Measurements from ENCODE around the gene DNAH14.

Gene DNAH14

DNA sequence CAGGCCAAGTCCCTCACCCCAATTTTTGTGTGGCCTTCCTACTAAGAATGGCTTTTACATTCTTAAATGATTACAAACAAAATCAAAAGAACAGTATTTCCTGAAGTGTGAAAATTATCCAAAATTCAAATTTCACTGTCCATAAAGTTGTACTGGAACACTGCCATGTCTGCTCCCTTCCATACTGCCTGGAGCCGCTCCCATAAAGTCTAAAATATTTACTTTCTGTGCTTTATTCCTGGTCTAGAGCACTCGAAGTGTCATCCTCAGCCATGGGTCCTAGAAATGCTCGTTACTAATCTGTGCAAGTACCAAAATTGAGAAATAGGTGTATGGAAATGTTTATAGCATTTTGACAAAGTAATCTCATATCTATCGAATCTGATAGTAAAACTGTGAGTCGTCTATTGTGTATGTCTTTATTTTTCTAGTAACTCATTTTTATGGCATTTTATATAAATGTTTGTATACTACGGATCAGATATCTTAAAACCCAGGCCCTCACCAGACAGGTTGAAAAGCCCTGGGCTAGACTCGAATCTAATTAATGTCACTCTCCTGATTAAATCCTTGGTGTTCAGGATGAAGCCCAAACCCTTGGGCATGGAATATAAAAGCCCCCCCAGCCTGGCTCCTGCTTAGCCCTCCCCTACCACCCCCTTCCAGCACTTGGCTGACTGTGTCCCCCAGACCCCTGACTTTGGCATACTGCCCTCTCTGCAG, 493.5 kb downstream of the DNAH14 start:
- no CpG with 5 or more reads among the region's 7 CpGs for WGBS (ENCODE audit: extremely low coverage, insufficient coverage, low lambda C conversion rate)
- Histone ChIP-seq H2BK5ac (ENCODE audit: low read length) (no peak overlapping the region), H3K79me1 (ENCODE audit: low read length) (peaks cover 7% of the 10 kb centered on the region), H2AK5ac (ENCODE audit: low read length) (no peak overlapping the region), H3K27ac (ENCODE audit: low read depth, low read length) (no peak overlapping the region), H3K4me1 (ENCODE audit: control insufficient read depth, low read depth, low read length) (peaks cover 24% of the 10 kb centered on the region), H3K18ac (ENCODE audit: low read length) (no peak overlapping the region), H3K9ac (ENCODE audit: low read length) (peak overlapping the region; percentile 26), H2BK120ac (ENCODE audit: low read depth, low read length) (no peak overlapping the region), H3K4ac (ENCODE audit: low read depth, low read length) (no peak overlapping the region), H3K4me3 (ENCODE audit: low read length) (no peak overlapping the region), H3K27me3 (ENCODE audit: insufficient read depth, low read length, poor library complexity) (no peaks in the 10 kb centered on the region), H3K56ac (ENCODE audit: low read length) (peak overlapping the region; percentile 66), H4K5ac (ENCODE audit: low read length) (no peak overlapping the region), H3K23ac (ENCODE audit: low read length) (no peak overlapping the region), H2BK15ac (replicated peaks; ENCODE audit: low read depth) (no peak overlapping the region), H3K4me2 (ENCODE audit: low read length) (no peak overlapping the region), H4K8ac (ENCODE audit: low read depth, low read length) (no peak overlapping the region), H3K79me2 (ENCODE audit: control insufficient read depth, insufficient read depth, low read length) (peaks cover 53% of the 10 kb centered on the region), H3K36me3 (ENCODE audit: control insufficient read depth, insufficient read depth, low read length) (no peaks in the 10 kb centered on the region)
- no peak for DNase-seq

DNA sequence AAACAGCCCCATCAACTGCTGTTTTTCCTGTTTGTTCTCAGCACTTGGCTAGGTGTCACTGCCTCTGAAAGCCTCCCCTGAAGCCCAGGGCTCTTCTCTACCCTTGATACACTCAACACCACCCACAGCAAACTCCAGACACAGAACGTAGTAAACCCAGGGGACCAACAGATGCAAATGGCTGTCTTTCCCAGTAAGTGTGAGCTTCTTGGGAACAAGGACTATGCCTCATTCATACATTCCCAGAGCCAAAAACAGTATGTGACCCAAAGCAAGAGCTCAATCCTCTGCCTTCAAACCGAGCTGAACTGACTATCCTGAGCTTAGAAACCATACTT, 494.0 kb downstream of the DNAH14 start:
- Histone ChIP-seq H3K18ac (ENCODE audit: low read length) (no peak overlapping the region), H2BK120ac (ENCODE audit: low read depth, low read length) (no peak overlapping the region), H4K5ac (ENCODE audit: low read length) (no peak overlapping the region), H3K56ac (ENCODE audit: low read length) (peak overlapping the region; percentile 66), H2AK5ac (ENCODE audit: low read length) (no peak overlapping the region), H3K4me1 (ENCODE audit: control insufficient read depth, low read depth, low read length) (peaks cover 24% of the 10 kb centered on the region), H3K79me1 (ENCODE audit: low read length) (peaks cover 7% of the 10 kb centered on the region), H3K4me3 (ENCODE audit: low read length) (no peak overlapping the region), H2BK5ac (ENCODE audit: low read length) (peak overlapping the region; percentile 1), H3K27ac (ENCODE audit: low read depth, low read length) (no peak overlapping the region), H3K9ac (ENCODE audit: low read length) (peak overlapping the region; percentile 26), H2BK15ac (replicated peaks; ENCODE audit: low read depth) (no peak overlapping the region), H3K79me2 (ENCODE audit: control insufficient read depth, insufficient read depth, low read length) (peaks cover 53% of the 10 kb centered on the region), H3K23ac (ENCODE audit: low read length) (no peak overlapping the region), H3K4me2 (ENCODE audit: low read length) (no peak overlapping the region), H3K27me3 (ENCODE audit: insufficient read depth, low read length, poor library complexity) (no peaks in the 10 kb centered on the region), H4K8ac (ENCODE audit: low read depth, low read length) (no peak overlapping the region), H3K36me3 (ENCODE audit: control insufficient read depth, insufficient read depth, low read length) (no peaks in the 10 kb centered on the region), H3K4ac (ENCODE audit: low read depth, low read length) (no peak overlapping the region)
- DNase-seq = peak; percentile 42
- whole genome bisulfite sequencing (ENCODE audit: extremely low coverage, insufficient coverage, low lambda C conversion rate) = no CpG with 5 or more reads among the region's 2 CpGs

DNA sequence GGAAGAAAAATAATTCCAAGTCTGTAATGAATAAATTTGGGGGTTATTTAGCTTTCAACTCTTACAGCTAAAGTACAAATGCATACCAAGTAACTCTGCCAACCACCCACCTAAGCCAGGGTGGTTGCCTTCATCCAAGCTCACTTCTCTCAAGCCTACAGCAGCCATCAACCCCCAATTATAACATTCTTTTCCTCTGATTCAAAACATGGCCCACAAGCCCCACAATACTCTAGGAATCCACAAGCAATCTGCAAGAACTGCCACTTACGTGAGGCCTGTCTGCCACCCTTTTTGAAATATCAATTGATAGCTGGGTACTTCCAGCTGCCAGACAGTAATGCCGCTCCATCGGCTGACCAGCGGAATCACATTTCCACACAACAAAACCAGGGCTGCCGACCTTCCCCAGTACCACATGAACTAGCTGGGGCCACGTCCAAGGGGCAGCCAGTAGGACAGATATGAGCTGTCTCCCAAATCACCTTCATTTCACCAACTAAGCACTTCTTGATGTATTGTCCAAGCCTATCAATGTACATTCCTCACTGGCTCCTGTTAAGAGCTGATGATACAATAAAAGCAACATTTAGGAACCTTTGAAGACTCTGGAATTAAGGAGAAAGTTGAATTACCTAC, 495.2 kb downstream of the DNAH14 start:
- Histone ChIP-seq H3K79me2 (ENCODE audit: control insufficient read depth, insufficient read depth, low read length) (peaks cover 53% of the 10 kb centered on the region), H2BK15ac (replicated peaks; ENCODE audit: low read depth) (no peak overlapping the region), H3K4ac (ENCODE audit: low read depth, low read length) (no peak overlapping the region), H4K5ac (ENCODE audit: low read length) (no peak overlapping the region), H3K27me3 (ENCODE audit: insufficient read depth, low read length, poor library complexity) (no peaks in the 10 kb centered on the region), H2BK120ac (ENCODE audit: low read depth, low read length) (peak overlapping the region; percentile 31), H3K27ac (ENCODE audit: low read depth, low read length) (peak overlapping the region; percentile 88), H3K9ac (ENCODE audit: low read length) (peak overlapping the region; percentile 60), H3K4me3 (ENCODE audit: low read length) (no peak overlapping the region), H4K8ac (ENCODE audit: low read depth, low read length) (no peak overlapping the region), H2BK5ac (ENCODE audit: low read length) (peak overlapping the region; percentile 88), H3K23ac (ENCODE audit: low read length) (no peak overlapping the region), H3K4me1 (ENCODE audit: control insufficient read depth, low read depth, low read length) (peaks cover 24% of the 10 kb centered on the region), H3K79me1 (ENCODE audit: low read length) (peaks cover 7% of the 10 kb centered on the region), H3K18ac (ENCODE audit: low read length) (peak overlapping the region; percentile 28), H3K56ac (ENCODE audit: low read length) (peak overlapping the region; percentile 69), H3K4me2 (ENCODE audit: low read length) (peak overlapping the region; percentile 49), H2AK5ac (ENCODE audit: low read length) (no peak overlapping the region), H3K36me3 (ENCODE audit: control insufficient read depth, insufficient read depth, low read length) (no peaks in the 10 kb centered on the region)
- no CpG with 5 or more reads among the region's 6 CpGs for WGBS (ENCODE audit: extremely low coverage, insufficient coverage, low lambda C conversion rate)
- peak; percentile 93 for DNase-seq

- no CpG with 5 or more reads among the region's 5 CpGs for WGBS (ENCODE audit: extremely low coverage, insufficient coverage, low lambda C conversion rate)
- Histone ChIP-seq H3K27me3 (ENCODE audit: insufficient read depth, low read length, poor library complexity) (no peaks in the 10 kb centered on the region), H3K79me2 (ENCODE audit: control insufficient read depth, insufficient read depth, low read length) (peaks cover 52% of the 10 kb centered on the region), H3K27ac (ENCODE audit: low read depth, low read length) (peak overlapping the region; percentile 88), H3K4me1 (ENCODE audit: control insufficient read depth, low read depth, low read length) (peaks cover 24% of the 10 kb centered on the region), H3K23ac (ENCODE audit: low read length) (no peak overlapping the region), H3K56ac (ENCODE audit: low read length) (peak overlapping the region; percentile 69), H3K4me3 (ENCODE audit: low read length) (no peak overlapping the region), H2BK120ac (ENCODE audit: low read depth, low read length) (peak overlapping the region; percentile 31), H2AK5ac (ENCODE audit: low read length) (no peak overlapping the region), H4K5ac (ENCODE audit: low read length) (no peak overlapping the region), H4K8ac (ENCODE audit: low read depth, low read length) (no peak overlapping the region), H3K79me1 (ENCODE audit: low read length) (peaks cover 7% of the 10 kb centered on the region), H3K4me2 (ENCODE audit: low read length) (peak overlapping the region; percentile 28), H2BK5ac (ENCODE audit: low read length) (no peak overlapping the region), H3K4ac (ENCODE audit: low read depth, low read length) (no peak overlapping the region), H3K36me3 (ENCODE audit: control insufficient read depth, insufficient read depth, low read length) (no peaks in the 10 kb centered on the region), H3K18ac (ENCODE audit: low read length) (peak overlapping the region; percentile 28), H2BK15ac (replicated peaks; ENCODE audit: low read depth) (no peak overlapping the region), H3K9ac (ENCODE audit: low read length) (peak overlapping the region; percentile 60)
- peak; percentile 96 for DNase-seq
These were observed 495.8 kb downstream of the DNAH14 start for GRCh38 chr1:225425201-225425786.

DNA sequence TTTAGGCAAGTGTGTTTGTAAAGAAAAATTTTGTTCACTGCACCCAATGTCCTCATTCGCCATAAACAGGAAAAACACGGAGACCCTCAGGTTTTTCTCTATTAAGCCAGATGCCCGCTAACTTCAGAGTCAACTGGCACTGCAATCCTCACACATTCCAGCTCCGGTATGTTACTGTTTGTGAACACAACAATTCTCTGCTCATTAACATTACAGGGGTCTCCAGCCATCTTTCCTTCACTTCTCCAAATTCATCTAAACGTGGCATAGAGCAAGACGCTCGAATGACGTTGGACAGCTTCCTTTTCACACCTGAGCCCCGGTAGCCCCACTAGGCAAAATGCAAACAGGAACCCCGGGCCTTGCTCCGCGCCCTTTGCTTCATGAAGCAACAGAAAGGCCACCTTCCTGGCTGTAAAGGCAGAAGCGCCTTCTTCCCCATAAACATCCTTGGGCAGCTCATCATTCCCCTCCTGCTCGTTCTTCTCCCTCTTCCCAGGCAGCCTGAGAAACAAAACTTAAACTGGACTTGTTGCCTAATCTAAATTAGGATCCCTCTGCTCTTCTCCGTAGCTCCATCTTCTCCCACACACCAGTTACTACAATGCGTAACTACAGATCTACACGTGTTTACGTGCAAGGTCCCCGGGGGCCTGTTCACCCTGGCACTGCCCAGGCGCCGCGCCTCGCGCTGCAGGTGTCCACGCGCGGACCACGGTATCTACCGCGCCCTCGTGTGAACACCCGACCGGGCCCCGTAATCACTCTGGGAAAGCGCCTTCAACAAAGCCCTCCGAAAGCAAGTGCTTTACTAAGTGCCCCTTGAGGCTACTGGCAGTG, 497.1 kb downstream of the DNAH14 start:
- H3K4me2 ChIP-seq (ENCODE audit: low read length) = peak overlapping the region; percentile 85
- peak overlapping the region; percentile 88 for H3K4me3 ChIP-seq (ENCODE audit: low read length)
- H3K27me3 ChIP-seq (ENCODE audit: insufficient read depth, low read length, poor library complexity) = no peaks in the 10 kb centered on the region
- H2BK15ac ChIP-seq (replicated peaks; ENCODE audit: low read depth) = no peak overlapping the region
- no peak overlapping the region for H4K5ac ChIP-seq (ENCODE audit: low read length)
- no peak overlapping the region for H2BK120ac ChIP-seq (ENCODE audit: low read depth, low read length)
- no peaks in the 10 kb centered on the region for H3K36me3 ChIP-seq (ENCODE audit: control insufficient read depth, insufficient read depth, low read length)
- H3K27ac ChIP-seq (ENCODE audit: low read depth, low read length) = peak overlapping the region; percentile 24
- no CpG with 5 or more reads among the region's 36 CpGs for WGBS (ENCODE audit: extremely low coverage, insufficient coverage, low lambda C conversion rate)
- peaks cover 24% of the 10 kb centered on the region for H3K4me1 ChIP-seq (ENCODE audit: control insufficient read depth, low read depth, low read length)
- no peak overlapping the region for H3K23ac ChIP-seq (ENCODE audit: low read length)
- no peak overlapping the region for H3K4ac ChIP-seq (ENCODE audit: low read depth, low read length)
- no peak overlapping the region for H4K8ac ChIP-seq (ENCODE audit: low read depth, low read length)
- peaks cover 51% of the 10 kb centered on the region for H3K79me2 ChIP-seq (ENCODE audit: control insufficient read depth, insufficient read depth, low read length)
- peak; percentile 51 for DNase-seq
- H3K56ac ChIP-seq (ENCODE audit: low read length) = peak overlapping the region; percentile 89
- no peak overlapping the region for H2AK5ac ChIP-seq (ENCODE audit: low read length)
- peak overlapping the region; percentile 92 for H3K9ac ChIP-seq (ENCODE audit: low read length)
- peaks cover 5% of the 10 kb centered on the region for H3K79me1 ChIP-seq (ENCODE audit: low read length)
- H3K18ac ChIP-seq (ENCODE audit: low read length) = peak overlapping the region; percentile 33
- H2BK5ac ChIP-seq (ENCODE audit: low read length) = no peak overlapping the region

Data from mesendoderm (in vitro differentiated cells).